Neural cell (in vitro differentiated cells): Measurements from ENCODE around the gene DNAJB8. TPM values are rescaled to one million over a fixed set of nuclear protein-coding genes. Genes with fewer than 3 reads are reported as not detected.

ENCODE experiments used
- H2AFZ ChIP-seq: fragments of 200-600, 300-800 bp; sonication (generic), shearing (Covaris generic); 2 replicates; pipeline ENCODE4 v1.6.0; 2014; ENCODE audit warnings: low read depth, mild to moderate bottlenecking, antibody characterized with exemption, low read length, moderate library complexity
- H3F3A ChIP-seq: fragments of 200-600 bp; shearing (Covaris generic); 2 replicates; pipeline ENCODE4 v1.6.1; 2016; ENCODE audit warnings: mild to moderate bottlenecking, moderate library complexity, mixed read lengths, antibody characterized with exemption, low read length; ENCODE audit not compliant: insufficient read depth, poor library complexity, severe bottlenecking
- H3K27ac ChIP-seq: fragments of 200-600, 300-800 bp; sonication (generic), shearing (Covaris generic); 2 replicates; pipeline ENCODE4 v1.5.1; 2014; ENCODE audit warnings: mild to moderate bottlenecking, low read length, moderate library complexity
- H3K27me3 ChIP-seq: fragments of 300-800, 200-600 bp; sonication (generic), shearing (Covaris generic); 2 replicates; pipeline ENCODE4 v1.6.0; 2014; ENCODE audit warnings: mild to moderate bottlenecking, low read depth, low read length, moderate library complexity; ENCODE audit not compliant: insufficient read depth
- H3K36me3 ChIP-seq: fragments of 300-800, 200-600 bp; sonication (generic), shearing (Covaris generic); 2 replicates; pipeline ENCODE4 v1.5.1; 2014; ENCODE audit warnings: mild to moderate bottlenecking, antibody characterized with exemption, low read length, moderate library complexity; ENCODE audit not compliant: insufficient read depth
- H3K4me2 ChIP-seq: fragments of 300-800, 200-600 bp; sonication (generic), shearing (Covaris generic); 2 replicates; pipeline ENCODE4 v1.6.0; 2014; ENCODE audit warnings: mild to moderate bottlenecking, low read length
- H3K4me3 ChIP-seq: fragments of 300-800, 200-600 bp; sonication (generic), shearing (Covaris generic); 2 replicates; pipeline ENCODE4 v1.5.1; 2014; ENCODE audit warnings: mild to moderate bottlenecking, low read length, moderate library complexity
- H3K79me2 ChIP-seq: fragments of 200-600 bp; shearing (Covaris generic); replicated peaks from 2 replicates; pipeline ENCODE4 v1.6.0; 2014; ENCODE audit warnings: mild to moderate bottlenecking, low read length, moderate library complexity; ENCODE audit not compliant: insufficient read depth
- H3K9ac ChIP-seq: fragments of 300-800, 200-600 bp; sonication (generic), shearing (Covaris generic); 2 replicates; pipeline ENCODE4 v1.6.1; 2016; ENCODE audit warnings: mild to moderate bottlenecking, low read length, mixed read lengths
- H3K9me2 ChIP-seq: fragments of 200-600 bp; shearing (Covaris generic); 2 replicates; pipeline ENCODE4 v1.6.1; 2016; ENCODE audit warnings: mild to moderate bottlenecking, low read length, mixed read lengths; ENCODE audit not compliant: insufficient read depth
- H3K9me3 ChIP-seq: fragments of 200-600, 300-800 bp; sonication (generic), shearing (Covaris generic); 2 replicates; pipeline ENCODE4 v1.6.1; 2016; ENCODE audit warnings: mild to moderate bottlenecking, mixed run types, low read length, moderate library complexity, mixed read lengths
- H4K20me1 ChIP-seq: fragments of 200-600 bp; shearing (Covaris generic); 2 replicates; pipeline ENCODE4 v1.6.1; 2016; ENCODE audit warnings: mild to moderate bottlenecking, mixed run types; ENCODE audit not compliant: insufficient read depth
- EP300 ChIP-seq: fragments of 450-650 bp; conservative IDR thresholded peaks from 2 replicates; pipeline ENCODE4 v1.6.1; 2014; ENCODE audit warnings: antibody characterized with exemption, mild to moderate bottlenecking, moderate library complexity; ENCODE audit not compliant: poor library complexity, severe bottlenecking
- EZH2 ChIP-seq: fragments of 200-600, 300-800 bp; shearing (Covaris generic), sonication (generic); IDR thresholded peaks from 2 replicates; pipeline ENCODE4 v1.6.1; 2014; ENCODE audit warnings: antibody characterized with exemption, low read length, borderline replicate concordance, mild to moderate bottlenecking; ENCODE audit not compliant: insufficient read depth, poor library complexity, severe bottlenecking
- MXI1 ChIP-seq: fragments of 450-650 bp; conservative IDR thresholded peaks from 2 replicates; pipeline ENCODE4 v1.6.1; 2014; ENCODE audit warnings: antibody characterized with exemption, mild to moderate bottlenecking; ENCODE audit not compliant: poor library complexity, severe bottlenecking
- POLR2AphosphoS5 ChIP-seq: IDR thresholded peaks from 2 replicates; pipeline ENCODE4 v1.6.1; 2012
- TAF1 ChIP-seq: IDR thresholded peaks from 2 replicates; pipeline ENCODE4 v1.6.1; 2012; ENCODE audit warnings: low read depth
- polyA plus RNA-seq: library from polyadenylated mRNA; depleted of rRNA; stranded (reverse); fragments of >200 nt; gene quantifications from 2 replicates; pipeline ENCODE4 v1.2.3, GENCODE V29; 2014
- TF ChIP-seq, protein P1 (sequence below): IDR thresholded peaks from 2 replicates; pipeline ENCODE4 v1.6.1; 2012; ENCODE audit warnings: borderline replicate concordance
- TF ChIP-seq, protein P2 (sequence below): fragments of 450-650 bp; IDR thresholded peaks from 2 replicates; pipeline ENCODE4 v1.5.1; 2014; ENCODE audit warnings: antibody characterized with exemption, mild to moderate bottlenecking, moderate library complexity; ENCODE audit not compliant: poor library complexity, severe bottlenecking

The DNAJB8 gene
- polyA plus RNA-seq, 1 donor from 2014 or later, result not detected

DNA sequence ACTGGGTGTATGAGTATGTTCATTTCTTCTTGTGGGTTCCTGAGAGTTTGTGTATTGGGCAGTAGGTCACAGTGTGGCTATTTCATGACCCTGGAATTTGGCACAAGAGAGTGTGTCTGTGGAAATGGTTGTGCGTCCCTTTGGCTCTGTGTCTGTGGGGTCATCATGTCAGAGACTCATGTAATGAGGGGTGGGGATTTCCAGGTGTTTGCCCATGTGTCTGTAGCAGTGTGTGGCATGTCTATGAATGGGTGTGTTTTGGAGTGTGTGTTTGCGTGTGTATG lies 27.6 kb upstream of the DNAJB8 start:
- Histone ChIP-seq H4K20me1 (no peaks in the 10 kb centered on the region), H3K9me2 (no peaks in the 10 kb centered on the region), H3K27me3 (peaks cover 83% of the 10 kb centered on the region), H3K36me3 (no peaks in the 10 kb centered on the region), H3K9ac (no peak overlapping the region), H3K79me2 (no peaks in the 10 kb centered on the region), H3K27ac (no peak overlapping the region), H3K4me3 (no peak overlapping the region), H3F3A (no peaks in the 10 kb centered on the region), H2AFZ (no peak overlapping the region), H3K9me3 (no peaks in the 10 kb centered on the region), H3K4me2 (no peak overlapping the region)
- TF ChIP-seq, protein P1, sequence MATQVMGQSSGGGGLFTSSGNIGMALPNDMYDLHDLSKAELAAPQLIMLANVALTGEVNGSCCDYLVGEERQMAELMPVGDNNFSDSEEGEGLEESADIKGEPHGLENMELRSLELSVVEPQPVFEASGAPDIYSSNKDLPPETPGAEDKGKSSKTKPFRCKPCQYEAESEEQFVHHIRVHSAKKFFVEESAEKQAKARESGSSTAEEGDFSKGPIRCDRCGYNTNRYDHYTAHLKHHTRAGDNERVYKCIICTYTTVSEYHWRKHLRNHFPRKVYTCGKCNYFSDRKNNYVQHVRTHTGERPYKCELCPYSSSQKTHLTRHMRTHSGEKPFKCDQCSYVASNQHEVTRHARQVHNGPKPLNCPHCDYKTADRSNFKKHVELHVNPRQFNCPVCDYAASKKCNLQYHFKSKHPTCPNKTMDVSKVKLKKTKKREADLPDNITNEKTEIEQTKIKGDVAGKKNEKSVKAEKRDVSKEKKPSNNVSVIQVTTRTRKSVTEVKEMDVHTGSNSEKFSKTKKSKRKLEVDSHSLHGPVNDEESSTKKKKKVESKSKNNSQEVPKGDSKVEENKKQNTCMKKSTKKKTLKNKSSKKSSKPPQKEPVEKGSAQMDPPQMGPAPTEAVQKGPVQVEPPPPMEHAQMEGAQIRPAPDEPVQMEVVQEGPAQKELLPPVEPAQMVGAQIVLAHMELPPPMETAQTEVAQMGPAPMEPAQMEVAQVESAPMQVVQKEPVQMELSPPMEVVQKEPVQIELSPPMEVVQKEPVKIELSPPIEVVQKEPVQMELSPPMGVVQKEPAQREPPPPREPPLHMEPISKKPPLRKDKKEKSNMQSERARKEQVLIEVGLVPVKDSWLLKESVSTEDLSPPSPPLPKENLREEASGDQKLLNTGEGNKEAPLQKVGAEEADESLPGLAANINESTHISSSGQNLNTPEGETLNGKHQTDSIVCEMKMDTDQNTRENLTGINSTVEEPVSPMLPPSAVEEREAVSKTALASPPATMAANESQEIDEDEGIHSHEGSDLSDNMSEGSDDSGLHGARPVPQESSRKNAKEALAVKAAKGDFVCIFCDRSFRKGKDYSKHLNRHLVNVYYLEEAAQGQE, result no peak
- no peak for TF ChIP-seq EZH2

DNA sequence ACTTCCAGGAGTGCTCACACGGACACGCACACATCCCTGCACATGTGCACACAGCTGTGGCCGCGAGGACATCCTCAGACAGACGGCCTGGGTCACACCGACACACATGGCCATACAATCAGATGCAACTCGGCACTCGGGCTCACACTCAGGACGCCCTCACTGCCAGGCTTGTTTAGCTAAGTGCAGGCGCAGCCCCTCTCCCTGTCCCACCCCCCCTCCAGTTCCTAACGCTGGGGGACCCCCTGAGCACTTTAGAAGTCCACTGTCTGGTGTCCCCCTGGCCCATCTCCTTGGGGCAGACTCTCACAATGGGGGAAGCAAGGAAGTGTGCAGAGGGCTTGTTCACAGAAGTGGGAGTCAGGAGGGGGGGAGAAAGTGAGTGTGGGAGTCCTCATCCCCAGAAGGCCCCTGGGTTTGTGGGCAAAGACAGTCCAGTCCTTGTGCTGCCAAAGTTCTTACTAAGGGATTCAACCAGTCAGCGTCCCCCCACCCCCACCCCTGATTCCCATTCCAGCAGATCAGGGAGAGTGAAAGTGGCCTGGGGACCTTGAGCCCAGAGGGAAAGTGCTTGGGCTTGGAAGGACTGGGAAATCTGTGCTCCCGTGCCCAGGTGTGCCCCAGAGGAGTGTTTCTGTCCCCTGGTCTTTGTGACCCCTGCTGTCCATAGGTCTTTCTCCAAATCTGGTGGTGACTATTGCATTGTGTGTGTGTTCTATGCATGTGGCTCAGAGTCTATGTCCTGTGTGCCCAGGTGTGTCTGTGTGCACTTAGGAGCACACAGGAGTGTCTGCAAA lies 27.1 kb upstream of the DNAJB8 start:
- Histone ChIP-seq H3K4me2 (no peak overlapping the region), H4K20me1 (no peaks in the 10 kb centered on the region), H3K27ac (no peak overlapping the region), H3K9ac (no peak overlapping the region), H3K79me2 (no peaks in the 10 kb centered on the region), H3K27me3 (peaks cover 88% of the 10 kb centered on the region), H3K9me2 (no peaks in the 10 kb centered on the region), H3F3A (no peaks in the 10 kb centered on the region), H3K36me3 (no peaks in the 10 kb centered on the region), H2AFZ (no peak overlapping the region), H3K4me3 (no peak overlapping the region), H3K9me3 (no peaks in the 10 kb centered on the region)
- TF ChIP-seq, protein P2, sequence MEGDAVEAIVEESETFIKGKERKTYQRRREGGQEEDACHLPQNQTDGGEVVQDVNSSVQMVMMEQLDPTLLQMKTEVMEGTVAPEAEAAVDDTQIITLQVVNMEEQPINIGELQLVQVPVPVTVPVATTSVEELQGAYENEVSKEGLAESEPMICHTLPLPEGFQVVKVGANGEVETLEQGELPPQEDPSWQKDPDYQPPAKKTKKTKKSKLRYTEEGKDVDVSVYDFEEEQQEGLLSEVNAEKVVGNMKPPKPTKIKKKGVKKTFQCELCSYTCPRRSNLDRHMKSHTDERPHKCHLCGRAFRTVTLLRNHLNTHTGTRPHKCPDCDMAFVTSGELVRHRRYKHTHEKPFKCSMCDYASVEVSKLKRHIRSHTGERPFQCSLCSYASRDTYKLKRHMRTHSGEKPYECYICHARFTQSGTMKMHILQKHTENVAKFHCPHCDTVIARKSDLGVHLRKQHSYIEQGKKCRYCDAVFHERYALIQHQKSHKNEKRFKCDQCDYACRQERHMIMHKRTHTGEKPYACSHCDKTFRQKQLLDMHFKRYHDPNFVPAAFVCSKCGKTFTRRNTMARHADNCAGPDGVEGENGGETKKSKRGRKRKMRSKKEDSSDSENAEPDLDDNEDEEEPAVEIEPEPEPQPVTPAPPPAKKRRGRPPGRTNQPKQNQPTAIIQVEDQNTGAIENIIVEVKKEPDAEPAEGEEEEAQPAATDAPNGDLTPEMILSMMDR, result no peak
- peak; percentile 61 for TF ChIP-seq EZH2
- no peak for TF ChIP-seq MXI1

DNA sequence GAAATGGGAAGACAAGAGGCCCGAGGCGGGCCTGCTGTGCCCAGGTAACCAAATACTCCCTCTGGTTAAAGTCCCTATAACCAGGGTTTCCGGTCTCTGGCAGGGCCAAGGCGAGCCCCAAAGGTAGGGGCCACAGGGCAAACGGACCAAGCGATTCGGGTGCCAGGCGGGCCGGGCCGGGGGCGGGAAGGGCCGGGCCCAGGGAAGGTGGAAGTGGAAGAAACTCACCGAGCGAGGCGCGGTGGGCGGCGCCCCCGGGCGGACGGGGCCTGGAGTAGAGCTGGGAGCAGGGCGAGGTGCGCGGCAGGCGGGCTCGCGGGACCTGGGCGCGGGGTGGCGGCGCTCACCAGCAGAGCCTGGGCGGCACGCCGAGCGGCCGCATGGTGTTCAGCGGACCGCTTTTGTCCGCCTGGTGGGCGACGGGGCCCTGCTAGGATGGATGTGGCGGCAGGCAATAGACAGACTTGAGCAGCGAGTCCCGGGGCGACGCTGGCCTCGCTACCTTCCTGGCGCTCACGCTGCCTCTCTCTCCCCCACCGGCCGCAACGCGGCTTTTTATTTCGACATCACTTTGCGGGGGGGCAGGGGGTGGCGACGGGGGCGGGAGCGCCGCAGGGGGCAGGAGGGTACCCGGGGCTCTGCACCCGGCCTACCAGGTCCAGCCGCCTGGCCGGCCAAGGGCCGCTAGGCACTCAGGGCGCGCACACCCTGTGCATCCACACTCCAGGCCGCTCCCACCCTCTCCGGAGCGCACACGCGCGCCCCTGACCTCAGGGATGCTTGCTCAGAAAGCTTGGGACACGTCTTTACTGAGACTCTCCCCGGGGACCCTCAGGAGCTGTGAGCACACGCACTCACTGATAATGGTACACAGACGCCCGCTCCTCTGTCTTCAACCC lies 26.2 kb upstream of the DNAJB8 start, which contains the start of gene GATA2:
TSS of gene GATA2 (minus strand) at position 531 of the 899 bp plus-strand sequence. CDS start 6,170 bp downstream, outside the sequence.
- H3K9me3 ChIP-seq, result no peaks in the 10 kb centered on the region
- H2AFZ ChIP-seq, result no peak within 1 kb of the TSS
- H3K4me2 ChIP-seq, result no peak within 1 kb of the TSS
- no peak within 1 kb of the TSS for H3K4me3 ChIP-seq
- no peaks in the 10 kb centered on the region for H3K36me3 ChIP-seq
- H3K9me2 ChIP-seq, result no peaks in the 10 kb centered on the region
- no peaks in the 10 kb centered on the region for H3K79me2 ChIP-seq
- H3K27ac ChIP-seq, result no peak within 1 kb of the TSS
- H3K27me3 ChIP-seq, result peaks cover 96% of the 10 kb centered on the region
- no peaks in the 10 kb centered on the region for H4K20me1 ChIP-seq
- H3F3A ChIP-seq, result no peaks in the 10 kb centered on the region
- no peak for TF ChIP-seq POLR2AphosphoS5
- no peak for TF ChIP-seq MXI1
- no peak for TF ChIP-seq TAF1
- no peak for TF ChIP-seq EZH2
- no peak for TF ChIP-seq EP300
- TF ChIP-seq, protein P2, result no peak
- no peak within 1 kb of the TSS for H3K9ac ChIP-seq
